K562 (cell line): ENCODE measurements around the gene CCDC171. TPM values are rescaled to one million over a fixed set of nuclear protein-coding genes. Genes with fewer than 3 reads are reported as not detected.

Experiments used
- polyA plus RNA-seq, 8 experiments: library from polyadenylated mRNA; depleted of rRNA in 4 of 8; stranded (reverse) in 5 of 8; unstranded in 3 of 8; fragments of >200 nt; fragmentation: Nextera tagmentation in 2 of 8; fragmentation: Illumina TruSeq in 1 of 8; extraction: Ambion mirVana in 2 of 8; extraction: Trizol in 1 of 8; gene quantifications; 2 replicates each; pipeline versions ENCODE4 v1.2.1 to v1.2.3, GENCODE V29; 2011 to 2014; ENCODE audit warnings: inconsistent platforms in 1 of 8, missing spikeins in 1 of 8
- total RNA-seq, 7 experiments: library from RNA; depleted of rRNA in 6 of 7; stranded (reverse); fragments of >200 nt in 6 of 7; fragmentation: Illumina TruSeq in 2 of 7; extraction: Trizol in 2 of 7; gene quantifications; 2 replicates each; pipeline versions ENCODE4 v1.2.1 to v1.2.3, GENCODE V29; 2011 to 2021; ENCODE audit warnings: low replicate concordance in 1 of 7
- TF ChIP-seq, protein P1 (sequence below), 2 experiments: fragments of 450-650 bp in 1 of 2; sonication (generic) in 1 of 2; formaldehyde crosslinking in 1 of 2; IDR thresholded peaks; 2 replicates each; pipeline versions ENCODE4 v1.7.1 to v1.9.0; 2016 to 2022; ENCODE audit warnings: inconsistent platforms in 1 of 2, mild to moderate bottlenecking in 1 of 2, missing genetic modification reagents in 1 of 2

CCDC171 gene
- total and polyA plus RNA-seq, 9 of the 15 experiments (the other 6 are each of a cell fraction or from before 2014, with no cell fraction given) = 0.08 to 3.8 (median 0.27) TPM

DNA sequence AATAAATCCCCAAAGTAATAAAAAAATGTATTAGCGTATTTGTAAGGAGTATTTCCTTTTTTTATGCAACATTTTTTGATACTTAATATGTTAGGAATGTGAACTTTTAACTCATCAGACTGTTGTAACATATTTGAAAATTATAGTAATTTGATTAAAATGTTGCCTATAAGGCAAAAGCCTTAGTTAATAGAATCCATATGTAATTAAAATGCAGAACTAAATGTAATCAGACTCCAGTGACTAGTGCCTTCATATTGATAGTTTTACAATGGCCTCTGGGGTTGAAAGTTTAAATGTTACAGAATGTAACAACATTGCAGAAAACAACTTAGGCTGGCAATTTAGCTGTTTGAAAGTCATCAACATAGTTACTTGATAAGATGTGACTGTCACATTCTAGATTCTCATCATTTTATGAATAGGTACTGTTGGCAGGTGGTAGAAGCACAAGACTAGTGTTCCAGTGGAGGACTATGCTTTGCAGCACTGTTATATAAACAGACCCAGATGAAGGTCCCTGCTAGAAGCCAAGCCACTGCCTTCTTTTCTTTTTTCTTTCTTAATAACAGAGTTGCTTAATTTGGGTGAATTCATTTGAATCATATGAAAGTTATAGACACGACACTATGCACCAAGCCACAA is 382.9 kb downstream of the CCDC171 start (continued):
- TF ChIP-seq, protein P1, sequence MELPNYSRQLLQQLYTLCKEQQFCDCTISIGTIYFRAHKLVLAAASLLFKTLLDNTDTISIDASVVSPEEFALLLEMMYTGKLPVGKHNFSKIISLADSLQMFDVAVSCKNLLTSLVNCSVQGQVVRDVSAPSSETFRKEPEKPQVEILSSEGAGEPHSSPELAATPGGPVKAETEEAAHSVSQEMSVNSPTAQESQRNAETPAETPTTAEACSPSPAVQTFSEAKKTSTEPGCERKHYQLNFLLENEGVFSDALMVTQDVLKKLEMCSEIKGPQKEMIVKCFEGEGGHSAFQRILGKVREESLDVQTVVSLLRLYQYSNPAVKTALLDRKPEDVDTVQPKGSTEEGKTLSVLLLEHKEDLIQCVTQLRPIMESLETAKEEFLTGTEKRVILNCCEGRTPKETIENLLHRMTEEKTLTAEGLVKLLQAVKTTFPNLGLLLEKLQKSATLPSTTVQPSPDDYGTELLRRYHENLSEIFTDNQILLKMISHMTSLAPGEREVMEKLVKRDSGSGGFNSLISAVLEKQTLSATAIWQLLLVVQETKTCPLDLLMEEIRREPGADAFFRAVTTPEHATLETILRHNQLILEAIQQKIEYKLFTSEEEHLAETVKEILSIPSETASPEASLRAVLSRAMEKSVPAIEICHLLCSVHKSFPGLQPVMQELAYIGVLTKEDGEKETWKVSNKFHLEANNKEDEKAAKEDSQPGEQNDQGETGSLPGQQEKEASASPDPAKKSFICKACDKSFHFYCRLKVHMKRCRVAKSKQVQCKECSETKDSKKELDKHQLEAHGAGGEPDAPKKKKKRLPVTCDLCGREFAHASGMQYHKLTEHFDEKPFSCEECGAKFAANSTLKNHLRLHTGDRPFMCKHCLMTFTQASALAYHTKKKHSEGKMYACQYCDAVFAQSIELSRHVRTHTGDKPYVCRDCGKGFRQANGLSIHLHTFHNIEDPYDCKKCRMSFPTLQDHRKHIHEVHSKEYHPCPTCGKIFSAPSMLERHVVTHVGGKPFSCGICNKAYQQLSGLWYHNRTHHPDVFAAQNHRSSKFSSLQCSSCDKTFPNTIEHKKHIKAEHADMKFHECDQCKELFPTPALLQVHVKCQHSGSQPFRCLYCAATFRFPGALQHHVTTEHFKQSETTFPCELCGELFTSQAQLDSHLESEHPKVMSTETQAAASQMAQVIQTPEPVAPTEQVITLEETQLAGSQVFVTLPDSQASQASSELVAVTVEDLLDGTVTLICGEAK (IDR thresholded peaks at IDR 0.05) = no peak
- TF ChIP-seq, protein P1 (CRISPR knock-in tag; IDR thresholded peaks at IDR 0.05) = no peak
